T-helper 1 cell (primary cell): Measurements from ENCODE around the gene RAPGEF4.
A peak's percentile ranks its signal among the peaks of the same experiment; 100 is the strongest.

ENCODE experiments used
- DNase-seq, 5 donors: peaks; one replicate each; pipeline ENCODE4 v3.0.0-alpha.2; 2012 to 2020

Gene RAPGEF4

GRCh38 chr2:172914341-172915008 is 178.8 kb downstream of the RAPGEF4 start:
- DNase-seq = no peak

GRCh38 chr2:172917716-172918115 is 182.1 kb downstream of the RAPGEF4 start:
- DNase-seq = no peak

- DNase-seq = no peak
Observed at GRCh38 chr2:172919732-172920131, 184.1 kb downstream of the RAPGEF4 start.

GRCh38 chr2:172921532-172922236 is 186.0 kb downstream of the RAPGEF4 start:
- DNase-seq = no peak

GRCh38 chr2:172922306-172922705 is 186.7 kb downstream of the RAPGEF4 start:
- DNase-seq = no peak

- DNase-seq = no peak
Observed at GRCh38 chr2:172922815-172923214, 187.2 kb downstream of the RAPGEF4 start.

- no peak for DNase-seq
Observed at GRCh38 chr2:172924097-172924660, 188.5 kb downstream of the RAPGEF4 start.

GRCh38 chr2:172925600-172925999 is 190.0 kb downstream of the RAPGEF4 start:
- no peak for DNase-seq

GRCh38 chr2:172926785-172927640 is 191.4 kb downstream of the RAPGEF4 start:
- no peak for DNase-seq

- no peak for DNase-seq
Observed at GRCh38 chr2:172927641-172928357, 192.2 kb downstream of the RAPGEF4 start.

GRCh38 chr2:172928756-172929155 is 193.1 kb downstream of the RAPGEF4 start:
- no peak for DNase-seq

GRCh38 chr2:172929644-172930043 is 194.0 kb downstream of the RAPGEF4 start:
- DNase-seq = no peak

- no peak for DNase-seq
Observed at GRCh38 chr2:172930871-172931255, 195.2 kb downstream of the RAPGEF4 start.

- no peak for DNase-seq
Observed at GRCh38 chr2:172931256-172931894, 195.7 kb downstream of the RAPGEF4 start.

- peak in 4 of 5 donors; percentile 13 to 51 (median 30) for DNase-seq
Observed at GRCh38 chr2:172931918-172932520, 196.4 kb downstream of the RAPGEF4 start.

GRCh38 chr2:172937884-172938712 is 202.5 kb downstream of the RAPGEF4 start:
- DNase-seq = no peak

GRCh38 chr2:172938713-172939375 is 203.2 kb downstream of the RAPGEF4 start:
- DNase-seq = no peak

- DNase-seq = peak in 1 of 5 donors; percentile 8
Observed at GRCh38 chr2:172943539-172943938, 207.9 kb downstream of the RAPGEF4 start.

- DNase-seq = no peak
Observed at GRCh38 chr2:172944022-172944793, 208.6 kb downstream of the RAPGEF4 start.
